CD14-positive monocyte (primary cell): Measurements from ENCODE around the gene ATP13A5. TPM values are rescaled to one million over a fixed set of nuclear protein-coding genes. Genes with fewer than 3 reads are reported as not detected.

Source experiments
- DNase-seq, 3 donors: peaks; one replicate each; pipeline ENCODE4 v3.0.0-alpha.2; 2011 to 2022
- H2AFZ ChIP-seq: 2 replicates; pipeline ENCODE4 v1.6.0; 2012; ENCODE audit warnings: mild to moderate bottlenecking, low read depth, low read length, inconsistent platforms; ENCODE audit not compliant: insufficient read depth, poor library complexity, severe bottlenecking
- H3K27ac ChIP-seq, 2 donors: 1 replicate in 1 of 2; 2 replicates in 1 of 2; pipeline ENCODE4 v1.5.1; 2012 to 2013; ENCODE audit warnings: low read length in 2 of 2, control low read depth in 1 of 2, inconsistent platforms in 1 of 2, low read depth in 1 of 2, mild to moderate bottlenecking in 1 of 2
- H3K27me3 ChIP-seq, 2 donors: one replicate each; pipeline versions ENCODE4 v1.6.0 to v1.6.1; 2011 to 2013; ENCODE audit warnings: low read length in 2 of 2; ENCODE audit not compliant: control insufficient read depth in 2 of 2, insufficient read depth in 2 of 2
- H3K36me3 ChIP-seq, 2 donors: replicated peaks in 1 of 2; 1 replicate in 1 of 2; 2 replicates in 1 of 2; pipeline versions ENCODE4 v1.5.1 to v1.6.1; 2012 to 2013; ENCODE audit warnings: low read length in 2 of 2, control low read depth in 1 of 2, inconsistent platforms in 1 of 2, mild to moderate bottlenecking in 1 of 2; ENCODE audit not compliant: insufficient read depth in 2 of 2, control insufficient read depth in 1 of 2
- H3K4me1 ChIP-seq, 2 donors: 1 replicate in 1 of 2; 2 replicates in 1 of 2; pipeline versions ENCODE4 v1.5.1 to v1.6.1; 2012 to 2013; ENCODE audit warnings: low read length in 2 of 2, control low read depth in 1 of 2, inconsistent platforms in 1 of 2, mild to moderate bottlenecking in 1 of 2, moderate library complexity in 1 of 2; ENCODE audit not compliant: insufficient read depth in 2 of 2, control insufficient read depth in 1 of 2
- H3K4me2 ChIP-seq: replicated peaks from 2 replicates; pipeline ENCODE3; 2012; ENCODE audit warnings: low read length, moderate library complexity, mild to moderate bottlenecking; ENCODE audit not compliant: poor library complexity, severe bottlenecking; ENCODE audit errors: extremely low read depth
- H3K4me3 ChIP-seq, 3 experiments: fragments of 200-600 bp in 1 of 3; sonication (generic) in 1 of 3; replicated peaks in 1 of 3; 1 replicate in 2 of 3; 2 replicates in 1 of 3; pipeline ENCODE4 v1.5.1; 2011 to 2013; ENCODE audit warnings: low read length in 3 of 3, mild to moderate bottlenecking in 3 of 3, control low read depth in 2 of 3, low read depth in 2 of 3, inconsistent platforms in 1 of 3, moderate library complexity in 1 of 3
- H3K79me2 ChIP-seq: 2 replicates; pipeline ENCODE4 v1.6.0; 2012; ENCODE audit warnings: mild to moderate bottlenecking, control low read depth, inconsistent platforms, low read length, moderate library complexity; ENCODE audit not compliant: insufficient read depth
- H3K9ac ChIP-seq: 2 replicates; pipeline ENCODE4 v1.6.0; 2017; ENCODE audit warnings: low read length, mild to moderate bottlenecking; ENCODE audit not compliant: insufficient read depth, poor library complexity, severe bottlenecking
- H3K9me3 ChIP-seq, 2 donors: replicated peaks in 1 of 2; 1 replicate in 1 of 2; 2 replicates in 1 of 2; pipeline versions ENCODE4 v1.5.1 to v1.6.1; 2012 to 2013; ENCODE audit warnings: low read length in 2 of 2, control low read depth in 1 of 2; ENCODE audit not compliant: control insufficient read depth in 1 of 2, insufficient read depth in 1 of 2
- H4K20me1 ChIP-seq: 2 replicates; pipeline ENCODE4 v1.6.0; 2012; ENCODE audit warnings: mild to moderate bottlenecking, low read length, control low read depth, moderate library complexity; ENCODE audit not compliant: insufficient read depth
- H3K27ac Mint-ChIP-seq, 7 donors: one replicate each; pipeline ENCODE4 v1.8.0; 2020; ENCODE audit warnings: mild to moderate bottlenecking in 7 of 7, mixed read lengths in 7 of 7, moderate library complexity in 6 of 7, inconsistent platforms in 2 of 7
- H3K27me3 Mint-ChIP-seq, 3 donors: one replicate each; pipeline ENCODE4 v1.8.0; 2021 to 2022; ENCODE audit warnings: low read depth in 3 of 3, mild to moderate bottlenecking in 3 of 3, mixed read lengths in 3 of 3, moderate library complexity in 3 of 3, inconsistent platforms in 1 of 3
- H3K36me3 Mint-ChIP-seq, 2 donors: one replicate each; pipeline ENCODE4 v1.8.0; 2020; ENCODE audit warnings: mixed read lengths in 2 of 2, inconsistent platforms in 1 of 2, mild to moderate bottlenecking in 1 of 2
- H3K4me1 Mint-ChIP-seq: one replicate; pipeline ENCODE4 v1.8.0; 2020; ENCODE audit warnings: mild to moderate bottlenecking, mixed read lengths
- H3K4me3 Mint-ChIP-seq, 2 donors: one replicate each; pipeline ENCODE4 v1.8.0; 2020; ENCODE audit warnings: mild to moderate bottlenecking in 2 of 2, mixed read lengths in 2 of 2, moderate library complexity in 1 of 2
- H3K9me3 Mint-ChIP-seq, 7 donors: one replicate each; pipeline ENCODE4 v1.8.0; 2020 to 2022; ENCODE audit warnings: mixed read lengths in 7 of 7, mild to moderate bottlenecking in 6 of 7, moderate library complexity in 6 of 7, inconsistent platforms in 2 of 7
- WGBS: methylation state at CpG from one replicate; pipeline ENCODE4 v1.1.5; 2013; ENCODE audit warnings: missing lambda C conversion rate; ENCODE audit not compliant: insufficient coverage; 5-methylcytosine and 5-hydroxymethylcytosine counted together
- intact Hi-C, 2 donors: fragments of 100-400 bp; cut with micrococcal nuclease; formaldehyde crosslinking; loops; one replicate each; pipeline versions ENCODE4 v1.15.0 to v1.15.1; 2023
- polyA plus RNA-seq, 3 donors: library from polyadenylated mRNA; depleted of rRNA in 1 of 3; unstranded in 2 of 3; stranded (reverse) in 1 of 3; fragments of 300-500 nt in 2 of 3; fragments of >200 nt in 1 of 3; fragmentation: Illumina TruSeq in 2 of 3; gene quantifications; 1 replicate in 2 of 3; 2 replicates in 1 of 3; pipeline ENCODE4 v1.2.3, GENCODE V29; 2012 to 2021
- TF ChIP-seq, protein P1 (sequence below): fragments of 200-600 bp; IDR thresholded peaks from one replicate; pipeline ENCODE4 v1.8.0; 2022; ENCODE audit warnings: antibody characterized with exemption, mild to moderate bottlenecking

Gene ATP13A5
- polyA plus RNA-seq, 3 donors = not detected

DNA sequence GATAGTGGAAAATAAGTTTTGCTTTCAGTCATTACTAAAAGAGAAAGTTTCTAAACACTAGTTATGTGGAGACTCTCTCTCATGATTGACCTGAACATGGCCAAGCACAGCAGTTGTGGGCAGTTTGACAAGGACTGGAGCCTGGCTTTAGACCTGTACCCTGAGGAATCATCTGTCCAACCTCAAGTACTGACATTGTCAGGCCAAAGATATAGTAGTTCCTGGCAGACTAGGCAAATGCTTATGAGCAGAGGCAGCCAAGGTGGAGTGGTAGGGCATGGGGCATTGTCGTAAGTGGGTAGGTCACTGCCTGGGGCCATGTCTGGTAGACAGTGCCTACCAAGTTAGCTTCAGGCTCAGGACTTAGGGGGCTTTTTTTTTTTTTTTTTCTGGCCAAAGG is 116.6 kb downstream of the ATP13A5 start:
- Histone ChIP-seq H3K27me3 (no peaks in the 10 kb centered on the region), H3K36me3 (no peaks in the 10 kb centered on the region), H3K9ac (no peak overlapping the region), H2AFZ (no peak overlapping the region), H3K4me3 (no peak overlapping the region), H4K20me1 (no peaks in the 10 kb centered on the region), H3K27ac (no peak overlapping the region), H3K4me2 (no peak overlapping the region), H3K4me1 (no peaks in the 10 kb centered on the region), H3K9me3 (no peaks in the 10 kb centered on the region), H3K79me2 (no peaks in the 10 kb centered on the region)
- no peak overlapping the region for H3K4me3 Mint-ChIP-seq
- H3K27me3 Mint-ChIP-seq = no peaks in the 10 kb centered on the region
- H3K4me1 Mint-ChIP-seq = no peaks in the 10 kb centered on the region
- no peak for DNase-seq
- no peak overlapping the region for H3K27ac Mint-ChIP-seq
- no peaks in the 10 kb centered on the region for H3K36me3 Mint-ChIP-seq
- H3K9me3 Mint-ChIP-seq = peaks cover 0 to 5% (median 1%) of the 10 kb centered on the region in 7 donors
- TF ChIP-seq, protein P1, sequence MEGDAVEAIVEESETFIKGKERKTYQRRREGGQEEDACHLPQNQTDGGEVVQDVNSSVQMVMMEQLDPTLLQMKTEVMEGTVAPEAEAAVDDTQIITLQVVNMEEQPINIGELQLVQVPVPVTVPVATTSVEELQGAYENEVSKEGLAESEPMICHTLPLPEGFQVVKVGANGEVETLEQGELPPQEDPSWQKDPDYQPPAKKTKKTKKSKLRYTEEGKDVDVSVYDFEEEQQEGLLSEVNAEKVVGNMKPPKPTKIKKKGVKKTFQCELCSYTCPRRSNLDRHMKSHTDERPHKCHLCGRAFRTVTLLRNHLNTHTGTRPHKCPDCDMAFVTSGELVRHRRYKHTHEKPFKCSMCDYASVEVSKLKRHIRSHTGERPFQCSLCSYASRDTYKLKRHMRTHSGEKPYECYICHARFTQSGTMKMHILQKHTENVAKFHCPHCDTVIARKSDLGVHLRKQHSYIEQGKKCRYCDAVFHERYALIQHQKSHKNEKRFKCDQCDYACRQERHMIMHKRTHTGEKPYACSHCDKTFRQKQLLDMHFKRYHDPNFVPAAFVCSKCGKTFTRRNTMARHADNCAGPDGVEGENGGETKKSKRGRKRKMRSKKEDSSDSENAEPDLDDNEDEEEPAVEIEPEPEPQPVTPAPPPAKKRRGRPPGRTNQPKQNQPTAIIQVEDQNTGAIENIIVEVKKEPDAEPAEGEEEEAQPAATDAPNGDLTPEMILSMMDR = no peak
- WGBS = 100% methylated on average over 1 of the region's 1 CpG
- intact Hi-C loops = no loop called here

DNA sequence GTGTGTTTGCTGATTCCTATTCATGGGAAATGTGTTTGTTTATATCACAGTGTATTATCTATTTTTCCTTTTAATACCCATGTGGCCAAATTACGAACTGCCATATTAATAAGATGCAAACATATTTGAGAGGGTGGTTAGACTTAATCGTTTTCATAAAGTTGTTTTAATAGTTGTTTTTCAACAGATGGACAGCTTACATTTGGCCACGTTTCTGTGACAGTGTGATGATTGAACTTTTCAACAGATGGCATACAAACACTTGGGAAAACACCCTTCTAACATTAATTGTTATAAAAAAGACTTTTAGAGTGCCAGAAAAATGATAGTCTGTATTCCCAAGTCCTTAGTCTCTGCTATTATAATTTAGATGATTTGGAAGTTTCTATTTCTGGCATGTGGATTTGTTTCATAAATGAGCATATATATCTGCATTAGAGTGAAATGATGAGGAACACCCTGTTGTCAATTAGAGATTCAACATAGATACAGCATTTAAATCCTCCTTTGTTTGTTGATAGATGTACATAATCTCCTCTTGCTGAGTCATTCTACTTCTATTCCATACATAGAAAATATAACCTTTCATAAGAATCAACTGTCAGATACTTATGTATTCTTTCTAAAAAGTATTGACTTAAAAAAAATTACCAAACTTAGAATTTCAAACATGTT is 124.4 kb downstream of the ATP13A5 start:
- no peak overlapping the region for H3K27ac Mint-ChIP-seq
- no peak overlapping the region for H2AFZ ChIP-seq
- peaks cover 0 to 1% (median 0%) of the 10 kb centered on the region in 3 donors for H3K27me3 Mint-ChIP-seq
- H3K4me1 ChIP-seq = no peaks in the 10 kb centered on the region
- no peak overlapping the region for H3K27ac ChIP-seq
- H3K9me3 Mint-ChIP-seq = peaks cover 7 to 25% (median 19%) of the 10 kb centered on the region in 7 donors
- no peaks in the 10 kb centered on the region for H3K36me3 Mint-ChIP-seq
- no peaks in the 10 kb centered on the region for H3K79me2 ChIP-seq
- H3K4me2 ChIP-seq = no peak overlapping the region
- intact Hi-C loops = no loop called here
- H3K9me3 ChIP-seq = peaks cover 10 to 21% of the 10 kb centered on the region in 2 donors
- no peak overlapping the region for H3K9ac ChIP-seq
- H3K4me3 Mint-ChIP-seq = no peak overlapping the region
- no peaks in the 10 kb centered on the region for H3K27me3 ChIP-seq
- no peaks in the 10 kb centered on the region for H4K20me1 ChIP-seq
- H3K4me1 Mint-ChIP-seq = no peaks in the 10 kb centered on the region
- no peaks in the 10 kb centered on the region for H3K36me3 ChIP-seq
- no peak for DNase-seq
- TF ChIP-seq, protein P1 = no peak
- no CpG with 5 or more reads among the region's 3 CpGs for WGBS
- H3K4me3 ChIP-seq = no peak overlapping the region
